Lower leg skin (tissue), 4 donors: ENCODE results near the gene BANF2. TPM values are rescaled to one million over a fixed set of nuclear protein-coding genes. Genes with fewer than 3 reads are reported as not detected.
A peak's percentile ranks its signal among the peaks of the same experiment; 100 is the strongest.

Source experiments
- DNase-seq, 2 donors: peaks; one replicate each; pipeline ENCODE4 v3.0.0-alpha.2; 2019; ENCODE audit warnings: low spot score in 2 of 2
- H3K4me3 ChIP-seq: fragments of 200-600 bp; sonication (generic); 2 replicates; pipeline ENCODE4 v1.5.1; 2017; ENCODE audit warnings: mild to moderate bottlenecking, low read depth; ENCODE audit not compliant: poor library complexity, severe bottlenecking
- POLR2A ChIP-seq, 2 donors: fragments of 450-650 bp; IDR thresholded peaks; one replicate each; pipeline ENCODE4 v1.6.1; 2016 to 2017; ENCODE audit warnings: antibody characterized with exemption in 2 of 2, mild to moderate bottlenecking in 1 of 2, moderate library complexity in 1 of 2
- WGBS, 2 donors: methylation state at CpG; one replicate each; pipeline ENCODE4 v1.1.5; 2018; 5-methylcytosine and 5-hydroxymethylcytosine counted together
- intact Hi-C: fragments of 100-400 bp; cut with DNase I; formaldehyde crosslinking; loops from one replicate; pipeline ENCODE4 v1.15.0; 2023; ENCODE audit warnings: low total_unique reads
- total RNA-seq, 4 donors: library from RNA; depleted of rRNA; stranded (reverse); fragments of >200 nt; gene quantifications; one replicate each; pipeline ENCODE4 v1.1.0, GENCODE V29; 2016
- TF ChIP-seq, protein P1 (sequence below), 3 donors: fragments of 450-650 bp; IDR thresholded peaks; one replicate each; pipeline ENCODE4 v1.5.1; 2016; ENCODE audit warnings: antibody characterized with exemption in 3 of 3, mild to moderate bottlenecking in 3 of 3, moderate library complexity in 2 of 3

The BANF2 gene
- total RNA-seq, 4 donors from 2014 or later: not detected

DNA sequence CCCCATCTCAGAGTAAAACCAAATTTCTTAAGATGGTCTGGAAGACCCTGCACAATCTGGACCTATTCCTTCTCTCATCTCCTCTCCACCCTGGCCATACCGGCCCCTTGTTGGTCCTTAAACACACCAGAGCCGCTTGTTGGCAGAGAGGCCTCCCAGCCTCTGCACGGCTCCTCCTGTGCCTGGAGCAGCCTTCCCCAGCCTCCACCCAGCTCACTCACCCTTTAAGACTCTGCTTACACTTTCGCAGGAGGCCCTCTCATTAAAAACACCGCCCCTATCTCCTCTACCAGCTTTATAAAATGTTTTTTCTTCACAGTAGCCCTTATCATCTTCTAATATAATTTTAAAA, 49.8 kb downstream of the BANF2 start:
- no peak overlapping the region for H3K4me3 ChIP-seq
- no peak for TF ChIP-seq POLR2A (IDR thresholded peaks at IDR 0.05)
- TF ChIP-seq, protein P1, sequence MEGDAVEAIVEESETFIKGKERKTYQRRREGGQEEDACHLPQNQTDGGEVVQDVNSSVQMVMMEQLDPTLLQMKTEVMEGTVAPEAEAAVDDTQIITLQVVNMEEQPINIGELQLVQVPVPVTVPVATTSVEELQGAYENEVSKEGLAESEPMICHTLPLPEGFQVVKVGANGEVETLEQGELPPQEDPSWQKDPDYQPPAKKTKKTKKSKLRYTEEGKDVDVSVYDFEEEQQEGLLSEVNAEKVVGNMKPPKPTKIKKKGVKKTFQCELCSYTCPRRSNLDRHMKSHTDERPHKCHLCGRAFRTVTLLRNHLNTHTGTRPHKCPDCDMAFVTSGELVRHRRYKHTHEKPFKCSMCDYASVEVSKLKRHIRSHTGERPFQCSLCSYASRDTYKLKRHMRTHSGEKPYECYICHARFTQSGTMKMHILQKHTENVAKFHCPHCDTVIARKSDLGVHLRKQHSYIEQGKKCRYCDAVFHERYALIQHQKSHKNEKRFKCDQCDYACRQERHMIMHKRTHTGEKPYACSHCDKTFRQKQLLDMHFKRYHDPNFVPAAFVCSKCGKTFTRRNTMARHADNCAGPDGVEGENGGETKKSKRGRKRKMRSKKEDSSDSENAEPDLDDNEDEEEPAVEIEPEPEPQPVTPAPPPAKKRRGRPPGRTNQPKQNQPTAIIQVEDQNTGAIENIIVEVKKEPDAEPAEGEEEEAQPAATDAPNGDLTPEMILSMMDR (IDR thresholded peaks at IDR 0.05): no peak
- 46 to 52% methylated on average over 5 of the region's 5 CpGs for WGBS, 2 donors

DNA sequence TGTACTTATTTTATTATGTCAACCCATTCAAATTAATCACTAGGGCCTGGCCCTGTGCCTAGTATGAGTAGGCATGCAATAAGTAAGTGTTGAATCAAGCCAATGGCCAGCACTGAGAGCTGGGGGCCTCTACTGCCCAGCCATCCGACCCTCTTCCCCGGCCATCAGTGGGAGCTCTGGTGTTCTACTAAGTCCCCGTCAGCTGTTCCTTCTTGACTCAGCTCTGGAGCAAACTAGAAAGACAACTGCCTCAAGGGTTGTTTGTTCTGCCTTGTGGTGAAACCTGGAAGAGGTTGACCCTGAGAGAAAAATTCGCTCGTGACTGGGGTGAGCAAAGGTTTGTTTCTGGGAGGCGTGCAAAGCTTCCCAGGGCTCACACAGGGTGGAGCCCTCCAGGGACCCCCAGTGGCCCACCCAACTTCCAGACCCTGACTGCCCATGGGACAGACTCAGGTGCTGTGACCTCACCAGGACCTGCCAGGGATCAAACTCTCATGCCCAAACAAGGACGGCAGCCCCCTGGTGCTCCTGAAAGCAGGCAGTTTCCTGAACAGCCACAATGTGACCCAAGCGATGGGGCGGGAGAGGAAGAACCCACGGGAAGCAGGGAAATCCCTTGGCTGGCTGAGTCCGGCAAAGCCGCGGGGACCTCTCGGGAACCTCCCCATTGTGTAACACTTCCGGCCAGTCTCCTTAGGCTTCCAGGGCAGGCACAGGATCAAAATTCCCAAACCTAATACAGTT, 50.4 kb downstream of the BANF2 start:
- WGBS, 2 donors: 57 to 64% methylated on average over 15 of the region's 15 CpGs
- no peak overlapping the region for H3K4me3 ChIP-seq
- peak; percentile 34 to 89 for DNase-seq
- intact Hi-C loops: no loop called here
- TF ChIP-seq, protein P1 (IDR thresholded peaks at IDR 0.05): no peak

More for the DNA sequence above, 49.8 kb downstream of the BANF2 start:
- DNase-seq: no peak
- intact Hi-C loops: no loop called here

DNA sequence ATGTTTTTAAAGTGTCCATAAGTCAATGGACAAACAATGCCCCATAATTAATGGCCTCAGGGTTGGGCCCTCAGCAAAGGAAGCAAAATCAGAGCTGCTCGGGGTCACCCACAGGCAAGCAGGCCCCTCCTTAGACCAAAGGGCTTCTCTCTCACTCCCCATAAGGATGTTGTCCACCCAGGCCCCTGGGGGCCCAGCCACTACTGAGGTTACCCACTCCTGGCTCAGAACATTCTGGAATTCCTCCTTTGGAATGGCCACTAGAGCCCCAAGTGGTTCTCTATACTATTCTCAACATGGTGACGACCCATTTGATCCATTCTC, 50.9 kb downstream of the BANF2 start:
- no peak for DNase-seq
- H3K4me3 ChIP-seq: no peak overlapping the region
- 81 to 89% methylated on average over 2 of the region's 2 CpGs for WGBS, 2 donors
- intact Hi-C loops: no loop called here
- TF ChIP-seq POLR2A (IDR thresholded peaks at IDR 0.05): no peak
- TF ChIP-seq, protein P1 (IDR thresholded peaks at IDR 0.05): no peak

DNA sequence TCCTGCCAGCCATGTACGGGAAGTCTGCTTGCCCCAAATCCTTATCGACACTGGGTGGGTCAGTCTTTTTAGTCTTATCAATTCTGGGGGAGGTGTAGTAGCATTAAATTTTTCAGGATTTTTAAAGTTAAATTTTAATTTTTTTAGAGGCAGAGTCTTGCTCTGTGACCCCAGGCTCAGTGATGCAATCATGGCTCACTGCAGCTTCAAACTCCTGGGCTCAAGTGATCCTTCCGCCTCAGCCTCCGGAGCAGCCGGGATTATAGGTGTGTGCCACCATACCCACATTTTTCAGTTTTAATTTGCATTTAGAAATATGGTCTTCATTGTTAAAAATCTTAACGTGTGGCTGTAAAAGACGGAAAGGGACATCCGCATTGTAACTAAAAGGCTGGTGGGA, 51.9 kb downstream of the BANF2 start:
- 85 to 89% methylated on average over 8 of the region's 8 CpGs for WGBS, 2 donors
- no peak for DNase-seq
- no peak overlapping the region for H3K4me3 ChIP-seq
- no peak for TF ChIP-seq POLR2A (IDR thresholded peaks at IDR 0.05)
- TF ChIP-seq, protein P1 (IDR thresholded peaks at IDR 0.05): no peak
- intact Hi-C loops: no loop called here

DNA sequence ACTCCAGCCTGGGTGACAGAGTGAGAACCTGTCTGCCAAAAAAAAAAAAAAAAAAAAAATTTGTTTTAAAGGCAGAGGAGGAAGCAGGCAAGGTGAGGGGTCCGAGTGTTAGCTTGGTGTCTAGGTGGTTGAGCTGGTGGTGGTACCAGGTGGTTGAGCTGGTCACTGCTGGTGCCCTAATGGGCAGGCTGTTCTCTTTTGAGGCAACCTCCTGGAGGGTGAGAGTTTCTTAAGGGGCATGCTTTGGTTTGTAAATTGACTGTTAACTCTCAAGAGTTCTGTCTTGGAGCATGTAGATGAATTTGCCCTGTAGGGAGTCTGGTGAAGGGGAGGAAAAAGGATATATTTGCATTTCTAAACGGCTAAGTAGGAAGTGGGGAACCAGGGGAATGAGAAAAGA, 52.7 kb downstream of the BANF2 start:
- no peak for DNase-seq
- TF ChIP-seq, protein P1 (IDR thresholded peaks at IDR 0.05): no peak
- no peak for TF ChIP-seq POLR2A (IDR thresholded peaks at IDR 0.05)
- H3K4me3 ChIP-seq: no peak overlapping the region
- intact Hi-C loops: no loop called here
- WGBS, 2 donors: 23 to 29% methylated on average over 2 of the region's 2 CpGs

DNA sequence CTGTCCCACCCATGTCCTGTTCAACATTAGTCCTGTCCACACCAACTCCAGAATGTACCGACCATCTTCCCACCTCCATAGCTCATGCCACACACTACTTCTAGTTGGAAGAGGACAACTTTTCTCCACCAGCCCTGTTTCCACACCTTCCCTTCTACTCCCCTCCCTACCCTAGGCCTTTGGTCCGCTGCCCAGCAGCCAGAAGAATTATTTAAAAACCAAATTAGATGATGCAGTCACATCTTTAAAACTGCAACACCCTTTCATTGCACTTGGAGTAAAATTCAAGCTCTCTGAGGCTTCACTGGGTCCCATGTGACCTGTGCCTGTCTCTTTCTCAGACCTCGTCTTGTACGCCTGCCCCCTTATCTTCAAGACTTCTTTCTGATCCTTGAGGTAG, 53.8 kb downstream of the BANF2 start:
- no peak overlapping the region for H3K4me3 ChIP-seq
- TF ChIP-seq POLR2A (IDR thresholded peaks at IDR 0.05): no peak
- TF ChIP-seq, protein P1 (IDR thresholded peaks at IDR 0.05): no peak
- intact Hi-C loops: no loop called here
- 82 to 84% methylated on average over 4 of the region's 4 CpGs for WGBS, 2 donors
- no peak for DNase-seq
